NCI-H2171 (cell line): Measurements from ENCODE around the gene ATP8A2.

Experiments
- DNase-seq: peaks from one replicate; lab custom pipeline; 2025; lab: John Stamatoyannopoulos, UW

Gene ATP8A2

DNA sequence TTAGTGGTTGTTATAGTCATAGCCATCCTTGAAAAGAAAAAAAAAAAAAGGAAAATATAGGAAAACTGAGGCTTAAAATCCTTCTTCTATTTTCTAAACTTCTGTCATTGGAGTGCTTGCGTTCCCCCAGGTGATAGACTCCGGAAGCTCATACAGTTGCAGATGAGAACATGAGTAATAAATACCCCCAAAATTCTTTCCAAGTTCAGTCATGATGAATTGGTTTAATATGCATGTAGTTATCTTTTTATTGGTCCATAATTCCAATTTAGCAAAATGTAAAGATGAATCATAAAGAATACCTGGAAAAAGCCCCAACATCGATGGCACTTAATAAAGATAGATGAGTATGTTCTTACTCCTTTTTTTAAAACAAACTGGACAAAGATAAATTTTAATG is 487.8 kb downstream of the ATP8A2 start:
- DNase-seq = no peak

- DNase-seq = no peak
These were observed 488.5 kb downstream of the ATP8A2 start for GRCh38 chr13:25860265-25860664.

GRCh38 chr13:25860862-25861261 is 489.1 kb downstream of the ATP8A2 start:
- no peak for DNase-seq

GRCh38 chr13:25862156-25862555 is 490.4 kb downstream of the ATP8A2 start:
- DNase-seq = no peak

GRCh38 chr13:25864116-25864515 is 492.3 kb downstream of the ATP8A2 start:
- DNase-seq = no peak

GRCh38 chr13:25864936-25865335 is 493.2 kb downstream of the ATP8A2 start:
- no peak for DNase-seq

DNA sequence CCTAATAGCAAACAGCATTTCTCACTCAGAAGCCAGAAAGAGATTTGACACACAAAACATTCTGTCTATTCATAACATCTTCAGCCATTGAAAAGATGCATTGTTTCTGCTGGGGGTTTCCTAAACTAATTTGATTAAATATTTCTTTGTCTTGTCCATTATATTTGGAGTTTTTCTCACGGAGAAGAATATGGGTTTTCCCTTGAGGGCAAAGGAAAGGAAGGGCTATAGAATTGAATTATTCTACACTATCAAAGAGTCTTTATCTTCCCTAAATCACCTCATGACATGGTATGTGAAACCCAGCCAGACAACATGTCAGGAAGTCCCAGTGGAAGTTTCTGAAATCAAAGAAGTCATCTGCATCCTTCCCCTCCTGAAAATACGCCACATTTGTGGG is 493.6 kb downstream of the ATP8A2 start:
- no peak for DNase-seq

- DNase-seq = no peak
These were observed 495.3 kb downstream of the ATP8A2 start for GRCh38 chr13:25867038-25867437.

- no peak for DNase-seq
These were observed 496.7 kb downstream of the ATP8A2 start for GRCh38 chr13:25868490-25868889.

GRCh38 chr13:25869941-25870340 is 498.2 kb downstream of the ATP8A2 start:
- DNase-seq = no peak

GRCh38 chr13:25871389-25872125 is 499.8 kb downstream of the ATP8A2 start:
- DNase-seq = no peak

- no peak for DNase-seq
These were observed 500.9 kb downstream of the ATP8A2 start for GRCh38 chr13:25872481-25873241.

DNA sequence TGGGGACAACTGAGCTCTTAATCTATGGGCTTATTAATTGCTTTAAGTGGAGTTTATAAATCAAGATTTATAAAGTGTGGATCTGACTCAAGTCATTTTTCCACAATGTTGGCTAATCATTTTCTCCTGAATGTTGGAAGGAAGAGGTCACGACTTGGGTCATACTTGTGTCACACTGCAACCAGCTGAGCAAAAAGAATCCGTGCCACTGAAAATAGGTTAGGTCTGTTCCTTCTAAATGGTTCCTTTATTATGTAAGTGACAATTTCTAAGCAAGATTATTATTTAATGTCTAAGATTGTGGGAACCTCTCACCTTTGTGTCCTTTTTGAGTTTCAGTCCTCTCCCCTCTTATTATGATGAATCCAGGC is 501.5 kb downstream of the ATP8A2 start:
- no peak for DNase-seq

DNA sequence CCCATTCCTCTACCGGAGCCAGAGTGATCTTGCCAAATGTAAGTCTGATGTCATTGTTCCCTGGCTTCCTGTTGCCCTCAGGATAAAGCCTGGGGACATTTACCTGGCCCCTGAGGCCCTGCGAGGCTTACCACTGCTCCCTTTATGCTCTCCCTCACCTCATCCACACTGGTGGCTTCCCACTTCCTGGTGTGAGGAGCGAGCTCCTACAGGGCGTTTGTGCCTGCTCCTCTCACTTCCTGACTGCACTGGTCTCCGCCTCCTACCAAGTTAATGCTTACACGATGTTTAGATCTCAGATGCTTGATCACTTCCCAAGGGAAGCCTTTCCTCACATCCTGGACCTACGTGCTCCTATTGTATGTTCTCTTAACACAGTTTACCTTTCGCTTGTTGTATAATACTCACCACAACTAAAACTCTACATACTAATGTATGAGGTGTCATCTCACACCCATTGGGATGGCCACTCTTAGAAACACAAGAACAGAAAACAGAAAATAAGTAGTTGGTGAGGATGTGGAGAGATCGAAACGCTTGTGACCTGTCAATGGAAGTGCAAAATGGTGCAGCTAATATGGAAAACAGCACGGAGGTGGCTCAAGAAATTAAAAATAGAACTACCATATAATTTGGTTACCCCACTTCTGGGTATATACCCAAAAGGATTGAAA is 502.4 kb downstream of the ATP8A2 start:
- no peak for DNase-seq

DNA sequence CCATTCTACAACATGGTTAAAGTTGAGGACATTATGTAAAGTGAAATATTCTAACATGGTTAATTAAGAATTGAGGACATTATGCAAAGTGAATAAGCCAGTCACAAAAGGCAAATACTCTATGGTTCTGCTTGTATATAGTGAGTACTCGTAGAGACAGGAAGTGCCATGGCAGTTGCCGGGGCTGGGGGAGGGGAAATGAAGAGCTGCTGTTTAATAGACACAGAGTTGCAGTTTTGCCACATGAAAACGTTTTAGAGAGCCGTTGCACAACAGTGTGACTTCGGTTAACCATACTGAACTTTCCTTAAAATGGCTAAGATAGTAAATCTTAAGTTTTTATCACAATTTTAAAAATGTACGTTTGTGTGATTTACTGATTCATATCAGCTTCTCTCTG is 503.1 kb downstream of the ATP8A2 start:
- no peak for DNase-seq

DNA sequence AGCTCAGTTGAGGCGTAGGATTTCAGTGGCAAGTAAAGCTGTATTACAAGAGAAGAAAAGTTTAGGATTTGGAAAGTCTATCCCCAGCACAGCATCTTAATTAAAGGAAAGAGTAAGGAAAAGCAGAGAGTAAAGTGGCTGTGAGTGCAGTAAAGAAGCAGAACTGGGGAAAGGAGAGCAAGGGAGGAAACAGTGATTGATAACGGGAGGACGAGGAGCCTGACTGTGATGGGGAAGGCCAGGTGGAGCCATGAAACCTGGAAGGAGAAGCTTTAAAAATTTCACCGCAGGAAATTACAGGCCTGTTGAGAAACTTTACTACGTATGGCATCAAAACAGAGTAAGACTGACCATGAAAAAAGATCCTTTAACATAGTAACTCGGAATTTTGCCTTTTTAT is 504.5 kb downstream of the ATP8A2 start:
- no peak for DNase-seq

DNA sequence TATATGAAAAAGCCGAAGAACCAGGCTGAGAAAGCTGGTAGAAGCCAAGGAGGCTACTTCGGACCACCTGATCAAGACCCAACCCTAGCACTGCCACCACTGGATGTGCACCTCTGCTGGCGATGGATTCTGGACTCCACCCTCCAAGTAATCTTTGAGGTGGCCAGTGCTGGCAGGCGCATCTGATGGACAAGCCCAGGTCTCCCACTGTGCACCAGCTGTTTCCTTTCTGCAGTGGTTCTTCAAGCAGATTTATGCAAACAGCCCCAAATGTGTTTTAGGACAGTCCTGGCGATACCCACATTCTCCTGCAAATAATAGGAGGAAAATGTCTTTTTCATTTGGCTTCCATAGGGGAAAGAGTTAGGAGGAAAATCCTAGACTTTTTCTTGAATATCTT is 507.7 kb downstream of the ATP8A2 start:
- DNase-seq = no peak

- DNase-seq = no peak
These were observed 509.6 kb downstream of the ATP8A2 start for GRCh38 chr13:25881136-25881926.

DNA sequence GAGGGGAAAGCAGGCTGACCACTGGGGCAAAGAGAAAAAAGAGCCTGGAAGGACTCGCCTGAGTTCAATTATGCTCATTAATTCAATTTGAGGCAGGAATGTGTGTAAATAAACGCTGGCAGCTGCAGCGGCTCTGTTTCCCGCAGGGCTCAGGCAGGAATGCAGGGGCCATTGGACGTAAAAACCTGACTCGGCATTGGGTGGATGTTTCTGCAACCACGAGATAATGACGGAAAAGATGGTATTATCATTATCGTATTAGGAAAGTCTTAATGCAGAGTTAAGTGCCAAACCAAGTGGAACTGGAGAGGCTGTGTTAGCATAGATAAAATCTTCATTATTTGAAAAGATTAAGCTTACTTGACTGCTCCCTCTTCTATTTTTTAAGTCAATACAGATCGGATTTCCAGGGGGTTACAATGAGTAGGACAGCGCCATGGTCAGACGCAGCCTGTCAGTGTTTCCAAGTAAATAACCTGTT is 510.2 kb downstream of the ATP8A2 start:
- DNase-seq = no peak

- DNase-seq = no peak
These were observed 510.9 kb downstream of the ATP8A2 start for GRCh38 chr13:25882466-25883357.

GRCh38 chr13:25885418-25885817 is 513.6 kb downstream of the ATP8A2 start:
- no peak for DNase-seq
